ACHN (cell line): ENCODE data around the gene APOL1.
"Not testable (repeated sequence)": the region's sequence is repeated elsewhere in the genome, so short reads cannot be mapped to it uniquely, and the experiment has no call there.

ENCODE experiments used
- DNase-seq: peaks from one replicate; pipeline ENCODE4 v3.0.0-alpha.2; 2015
- in situ Hi-C: cut with HindIII; loops from 2 replicates; pipeline ENCODE4 v1.10.0; 2017; ENCODE audit warnings: low sequenced_read_pairs, low pct_ligation_motif_present, low pct_unique_long_range_greater_than_20kb

Gene APOL1

DNA sequence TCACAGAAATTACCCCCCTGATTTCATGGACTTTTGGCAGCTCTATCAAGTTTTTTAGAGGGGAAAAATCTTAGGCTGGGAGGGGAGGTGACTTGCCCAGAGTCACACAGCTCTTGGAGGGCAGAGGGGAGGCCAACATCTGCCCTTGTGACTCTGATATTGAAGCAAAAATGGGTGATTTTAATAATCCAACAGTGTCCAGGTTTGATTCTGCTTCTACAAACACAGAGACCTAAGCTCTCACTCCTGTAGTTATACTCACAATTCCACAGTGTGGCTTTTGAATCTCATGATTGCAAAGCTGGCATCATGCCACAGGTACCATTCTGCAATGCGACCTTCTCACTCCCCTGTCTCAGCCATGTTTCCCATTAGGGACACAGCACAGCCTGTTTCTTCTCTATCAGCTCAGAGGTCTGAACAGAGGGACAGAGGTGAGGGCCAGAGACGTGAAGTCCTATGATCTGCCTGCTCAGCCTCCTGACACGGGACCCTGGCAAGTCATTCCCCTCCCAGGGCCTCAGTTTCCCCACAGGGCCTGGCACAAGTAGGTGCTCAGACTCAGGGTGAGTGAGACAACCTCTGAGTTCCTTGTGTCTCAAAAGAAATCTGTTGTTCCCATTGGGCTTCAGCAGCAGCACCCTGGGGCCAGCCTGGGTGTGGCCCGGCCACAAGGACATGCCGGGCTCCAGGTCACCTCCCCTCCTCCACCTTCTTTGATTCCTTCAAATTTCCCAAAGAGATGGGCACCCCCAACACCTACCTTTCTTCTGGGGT lies 14.4 kb upstream of the APOL1 start:
- in situ Hi-C loops, result no loop called here
- DNase-seq, result no peak

- in situ Hi-C loops, result no loop called here
- DNase-seq, result peak; percentile 35
Observed at GRCh38 chr22:36239150-36239400, 13.9 kb upstream of the APOL1 start.

DNA sequence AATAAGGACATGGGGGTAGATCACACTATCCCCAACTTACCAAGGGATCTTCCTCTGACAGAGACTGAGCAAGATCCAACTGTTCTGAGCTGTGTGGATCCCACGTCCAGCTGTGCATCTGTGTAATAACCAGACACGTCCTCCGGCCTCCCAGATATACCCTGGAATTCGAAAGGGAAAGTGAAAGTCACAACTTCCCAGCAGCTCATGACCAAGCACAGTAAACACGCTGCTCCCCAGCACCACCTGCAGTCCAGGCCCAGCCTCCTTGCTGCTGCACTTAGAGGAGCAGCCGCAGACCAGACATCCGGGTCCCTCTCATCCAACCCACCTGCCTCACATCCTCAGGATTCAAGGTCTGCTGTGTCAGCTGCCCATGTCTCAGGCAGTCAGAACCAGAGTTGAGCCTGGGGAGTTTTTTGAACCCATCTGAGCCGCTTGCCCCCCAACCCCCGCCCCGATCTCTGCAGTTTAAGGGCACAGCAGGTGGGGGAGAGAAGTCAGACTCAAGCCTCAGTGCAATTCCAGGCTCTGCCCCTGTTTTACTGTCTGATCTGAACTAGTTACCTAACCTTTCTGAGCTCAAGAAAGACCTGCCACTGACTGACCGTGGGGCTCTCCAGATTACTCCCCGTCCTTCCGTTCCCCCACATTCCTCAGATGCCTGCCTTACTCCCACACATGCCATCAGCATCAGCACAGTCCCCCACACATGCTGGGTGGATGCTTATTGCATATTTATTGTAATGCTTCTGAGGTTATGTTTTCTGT lies 13.3 kb upstream of the APOL1 start, which contains the start of gene APOL2:
APOL2 (minus strand) TSS at position 127 of the 771 bp plus-strand sequence. CDS start 6,365 bp downstream, outside the sequence.
- in situ Hi-C loops, result no loop called here

DNA sequence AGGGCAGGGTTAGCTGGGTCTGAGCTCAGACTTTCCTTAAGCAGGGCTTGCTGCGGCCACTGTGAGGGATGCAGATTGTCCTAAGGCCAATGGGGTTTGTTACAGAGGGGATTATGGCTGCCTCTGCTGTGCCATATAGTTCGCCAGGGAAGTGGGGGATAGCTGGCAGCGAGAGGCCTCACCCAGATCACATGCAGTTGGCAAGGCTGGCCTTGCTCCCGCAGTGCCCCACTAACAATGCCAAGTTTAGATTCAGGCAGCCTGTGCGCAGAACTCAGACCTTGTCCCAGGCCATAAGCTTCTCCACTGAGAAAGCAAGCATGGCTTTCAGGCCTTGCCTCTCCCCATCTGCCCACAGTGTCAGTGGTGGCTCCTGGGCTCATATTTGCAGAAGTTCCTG lies 8.9 kb upstream of the APOL1 start:
- in situ Hi-C loops, result no loop called here
- no peak for DNase-seq

More for the DNA sequence above, 13.3 kb upstream of the APOL1 start, which contains the start of gene APOL2:
- peak; percentile 92 for DNase-seq

- no peak for DNase-seq
- in situ Hi-C loops, result no loop called here
Observed at GRCh38 chr22:36244522-36245391, 8.2 kb upstream of the APOL1 start.

- in situ Hi-C loops, result no loop called here
- no peak for DNase-seq
Observed at GRCh38 chr22:36245805-36246356, 7.1 kb upstream of the APOL1 start.

DNA sequence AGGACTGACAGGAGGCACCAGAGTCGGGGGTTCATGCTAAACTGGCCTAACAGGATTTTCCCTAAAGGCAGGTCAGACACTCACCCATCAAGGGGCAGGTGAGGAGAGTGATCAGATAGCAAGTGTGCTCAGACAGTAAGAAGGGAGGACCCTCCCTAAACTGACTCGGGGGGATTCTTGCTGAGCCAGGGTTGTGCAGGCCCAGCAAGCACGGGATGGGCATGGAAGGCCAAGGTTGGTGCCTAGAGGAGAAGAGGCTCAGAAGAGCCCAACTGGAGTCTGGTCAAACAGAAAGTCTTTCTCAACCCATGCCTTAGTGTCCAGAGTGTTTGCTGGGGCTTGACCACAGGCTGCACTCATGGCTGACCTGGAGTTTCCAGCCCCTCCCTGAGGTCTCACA lies 6.2 kb upstream of the APOL1 start:
- in situ Hi-C loops, result no loop called here
- DNase-seq, result no peak

- DNase-seq, result no peak
- in situ Hi-C loops, result no loop called here
Observed at GRCh38 chr22:36247955-36248354, 5.0 kb upstream of the APOL1 start.

- no peak for DNase-seq
- in situ Hi-C loops, result no loop called here
Observed at GRCh38 chr22:36249160-36249559, 3.8 kb upstream of the APOL1 start.

GRCh38 chr22:36250292-36250960 lies 2.5 kb upstream of the APOL1 start:
- in situ Hi-C loops, result not testable (repeated sequence)
- DNase-seq, result peak; percentile 52

DNA sequence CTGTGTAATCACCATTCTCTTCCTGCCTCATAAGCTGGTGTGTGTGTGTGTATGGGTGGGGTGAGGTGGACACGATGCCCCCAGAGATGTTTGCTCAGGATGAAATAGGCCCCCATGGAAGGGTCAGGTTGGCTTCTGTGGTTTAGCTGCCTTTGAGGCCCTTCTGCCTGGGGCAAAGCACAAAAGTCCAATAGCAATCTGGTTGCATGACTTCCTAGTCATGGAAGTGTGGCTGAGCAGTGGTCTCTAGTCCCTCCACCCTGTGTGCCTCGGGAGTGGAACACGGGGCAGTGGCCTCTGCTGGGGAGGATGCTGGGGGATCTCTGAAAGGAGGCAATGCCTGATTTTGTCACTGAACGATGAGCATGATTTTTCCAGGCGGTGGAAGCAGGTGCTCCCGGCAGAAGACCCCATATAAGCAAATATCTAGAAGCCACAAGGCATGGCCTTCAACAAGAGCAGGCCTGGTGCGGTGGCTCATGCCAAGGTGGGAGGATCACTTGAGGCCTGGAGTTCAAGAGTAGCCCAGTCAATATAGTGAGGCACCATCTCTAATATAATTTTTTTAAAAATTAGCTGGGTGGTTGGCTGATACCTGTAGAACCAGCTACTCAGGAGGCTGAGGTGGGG lies 839 bp upstream of the APOL1 start:
- in situ Hi-C loops, DNase-seq: not testable (repeated sequence)

DNA sequence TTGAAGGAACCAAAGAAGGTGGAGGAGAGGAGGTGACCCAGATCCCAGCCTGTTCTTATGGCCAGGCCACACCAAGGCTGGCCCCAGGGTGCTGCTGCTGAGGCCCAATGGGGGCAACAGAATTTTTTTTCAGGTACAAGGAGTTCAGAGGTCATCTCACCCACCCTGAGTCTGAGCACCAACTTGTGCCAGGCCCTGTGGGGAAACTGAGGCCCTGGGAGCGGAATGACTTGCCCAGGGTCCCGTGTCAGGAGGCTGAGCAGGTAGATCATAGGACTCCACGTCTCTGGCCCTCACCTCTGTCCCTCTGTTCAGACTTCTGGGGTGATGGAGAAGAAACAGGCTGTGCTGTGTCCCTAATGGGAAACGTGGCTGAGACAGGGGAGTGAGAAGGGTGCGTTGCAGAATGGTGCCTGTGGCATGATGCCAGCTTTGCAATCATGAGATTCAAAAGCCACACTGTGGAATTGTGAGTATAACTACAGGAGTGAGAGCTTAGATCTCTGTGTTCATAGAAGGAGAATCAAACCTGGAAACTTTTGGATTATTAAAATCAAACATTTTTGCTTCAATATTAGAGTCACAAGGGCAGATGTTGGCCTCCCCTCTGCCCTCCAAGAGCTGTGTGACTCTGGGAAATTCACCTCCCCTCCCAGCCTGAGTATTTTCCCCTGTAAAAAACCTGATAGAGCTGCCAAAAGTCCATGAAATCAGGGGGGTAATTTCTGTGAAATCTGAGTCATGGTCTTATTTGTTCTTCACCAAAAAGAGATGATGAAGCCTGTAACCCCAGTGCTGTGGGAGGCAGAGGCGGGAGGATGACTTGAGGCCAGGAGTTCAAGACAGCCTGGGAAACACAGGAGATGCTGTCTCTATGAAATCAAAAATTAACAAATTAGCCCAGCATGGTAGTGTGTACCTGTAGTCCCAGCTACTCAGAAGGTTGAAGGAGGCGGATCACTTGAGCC lies 874 bp downstream of the APOL1 start:
- in situ Hi-C loops, result no loop called here
- no peak for DNase-seq

GRCh38 chr22:36255572-36255971 lies 2.6 kb downstream of the APOL1 start:
- DNase-seq, in situ Hi-C loops: not testable (repeated sequence)

DNA sequence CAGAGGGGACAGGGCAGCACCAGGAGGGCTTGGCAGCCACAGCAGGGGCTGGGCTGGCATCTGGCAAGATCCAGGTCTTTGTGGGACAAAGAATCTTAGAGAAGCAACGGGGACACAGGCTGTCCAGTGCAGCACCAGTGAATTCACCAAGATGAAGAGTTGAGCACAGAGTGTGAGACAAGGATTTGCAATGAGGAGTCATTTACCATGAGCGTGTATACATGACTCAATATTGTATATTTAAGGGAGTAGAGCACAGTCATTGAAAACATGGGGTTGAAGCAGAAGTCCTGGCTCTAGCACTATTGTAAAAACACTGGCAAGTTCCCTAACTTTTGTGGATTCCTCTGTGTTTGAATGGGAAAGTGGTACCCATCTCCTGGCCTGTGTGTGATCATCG lies 3.5 kb downstream of the APOL1 start:
- DNase-seq, result no peak
- in situ Hi-C loops, result no loop called here

GRCh38 chr22:36257308-36257707 lies 4.4 kb downstream of the APOL1 start:
- in situ Hi-C loops, result no loop called here
- no peak for DNase-seq

DNA sequence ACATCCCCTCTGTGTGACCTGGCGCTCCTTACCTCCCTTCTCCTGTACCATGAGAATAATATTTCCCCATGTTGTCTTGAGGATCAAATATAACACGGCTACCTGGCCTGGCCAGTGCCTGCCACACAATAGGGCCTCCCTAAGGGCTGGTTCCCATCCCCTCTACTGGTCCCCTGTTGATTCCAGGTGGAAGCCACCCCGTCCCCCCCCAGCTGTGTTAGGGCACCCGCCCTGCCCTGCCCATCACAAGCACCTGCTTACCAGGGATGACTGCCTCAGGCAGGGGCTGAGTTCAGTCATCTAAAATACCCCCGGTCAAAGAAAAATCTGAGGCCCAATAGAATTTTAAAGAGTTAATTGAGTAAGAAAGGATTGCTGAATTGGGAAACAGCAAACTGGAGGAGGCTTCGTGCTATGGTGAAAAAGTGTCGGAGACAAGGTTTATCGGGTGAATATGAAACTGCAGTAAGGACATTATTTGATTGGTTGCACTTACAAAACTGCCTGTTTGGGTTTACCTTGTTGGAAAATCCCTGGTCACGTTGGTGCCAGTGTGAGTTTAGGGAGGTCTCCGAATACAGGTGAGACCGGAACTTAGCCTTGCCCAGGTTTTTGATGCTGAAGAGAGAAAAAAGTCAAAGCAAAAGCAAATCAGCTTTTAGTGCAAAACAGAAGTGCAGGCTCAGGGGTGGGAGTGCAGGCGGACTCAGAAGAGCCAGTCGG lies 5.2 kb downstream of the APOL1 start:
- no peak for DNase-seq
- in situ Hi-C loops, result no loop called here
